DMS53 treated with DMSO at 0.1 percent for 48 hours (cell line): ENCODE data around the gene GCFC2.
"Not testable (repeated sequence)": the region's sequence is repeated elsewhere in the genome, so short reads cannot be mapped to it uniquely, and the experiment has no call there.

Experiments used
- DNase-seq: peaks from one replicate; lab custom pipeline; 2025; ENCODE audit not compliant: unreplicated experiment; lab: John Stamatoyannopoulos, UW

GCFC2 gene

GRCh38 chr2:75683430-75683829 is 27.3 kb downstream of the GCFC2 start:
- DNase-seq, result not testable (repeated sequence)

- DNase-seq, result no peak
Observed at GRCh38 chr2:75680402-75680801, 30.3 kb downstream of the GCFC2 start.

GRCh38 chr2:75679556-75679955 is 31.2 kb downstream of the GCFC2 start:
- DNase-seq, result no peak

DNA sequence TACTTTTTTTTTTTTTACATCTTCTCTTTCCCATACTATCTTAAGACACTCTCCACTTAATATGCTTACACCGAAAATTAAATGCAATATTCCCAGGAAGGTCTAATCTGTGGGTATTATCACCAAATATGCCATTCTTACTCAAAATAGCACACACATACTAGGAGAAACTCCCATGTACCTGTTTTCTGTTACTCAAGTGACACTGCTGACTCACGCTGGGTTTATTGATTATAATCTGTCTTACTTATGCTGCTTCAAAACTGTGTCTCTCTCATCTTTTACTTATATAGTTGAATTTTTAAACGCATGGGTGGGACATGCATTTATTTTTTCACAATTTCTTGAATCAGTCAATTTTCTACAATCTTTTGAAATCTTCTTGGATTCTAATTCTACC is 34.3 kb downstream of the GCFC2 start:
- no peak for DNase-seq

GRCh38 chr2:75675908-75676307 is 34.8 kb downstream of the GCFC2 start:
- no peak for DNase-seq

DNA sequence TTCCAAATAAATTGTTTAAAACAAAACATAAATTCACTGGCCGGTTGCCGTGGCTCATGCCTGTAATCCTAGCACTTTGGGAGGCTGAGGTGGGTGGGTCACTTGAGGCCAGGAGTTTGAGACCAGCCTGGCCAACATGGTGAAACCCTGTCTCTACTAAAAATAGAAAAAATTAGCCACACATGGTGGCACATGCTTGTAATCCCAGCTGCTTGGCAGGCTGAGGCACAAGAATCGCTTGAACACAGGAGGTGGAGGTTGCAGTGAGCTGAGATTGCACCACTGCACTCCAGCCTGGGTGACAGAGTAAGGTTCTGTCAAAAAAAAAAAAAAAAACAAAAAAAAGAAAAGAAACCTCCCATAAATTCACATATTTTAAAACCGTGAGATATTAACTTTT is 35.3 kb downstream of the GCFC2 start:
- not testable (repeated sequence) for DNase-seq

DNA sequence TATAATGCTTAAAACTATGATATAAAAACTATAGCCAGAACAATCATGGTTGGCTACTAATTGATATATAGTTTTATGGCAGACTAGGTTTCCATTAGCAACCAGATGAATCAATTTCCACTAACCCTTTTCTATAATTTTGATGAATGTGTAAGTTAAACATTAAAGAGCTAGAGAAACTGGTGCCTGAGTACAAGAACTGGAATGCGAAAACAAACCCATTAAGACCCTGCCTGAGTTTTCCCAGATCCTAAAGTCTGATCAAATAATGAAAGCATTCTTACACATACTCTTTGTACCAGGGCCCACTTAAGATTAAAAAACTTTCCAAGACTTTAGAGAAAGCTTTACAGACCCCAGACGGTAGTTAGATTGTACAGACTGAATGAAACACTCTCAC is 42.8 kb downstream of the GCFC2 start:
- no peak for DNase-seq

DNA sequence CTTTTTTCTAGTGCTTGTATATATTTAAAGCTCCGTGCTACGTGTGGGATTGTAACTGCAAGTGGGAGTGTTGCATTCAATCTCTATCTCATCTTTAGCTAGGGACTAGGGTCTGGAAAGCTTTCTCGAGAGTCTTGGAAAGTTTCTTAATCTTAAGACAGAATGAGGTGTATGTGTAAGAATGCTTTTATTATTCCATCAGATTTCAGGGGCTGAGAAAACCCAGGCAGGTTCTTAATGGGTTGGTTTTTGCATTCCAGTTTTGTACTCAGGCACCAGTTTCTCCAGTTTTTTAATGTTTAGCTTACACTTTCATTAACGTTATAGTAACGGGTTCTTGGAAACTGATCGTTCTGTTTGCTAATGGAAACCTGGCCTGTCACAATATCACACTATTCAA is 43.8 kb downstream of the GCFC2 start:
- DNase-seq, result no peak

- no peak for DNase-seq
Observed at GRCh38 chr2:75657798-75658197, 52.9 kb downstream of the GCFC2 start.

- DNase-seq, result no peak
Observed at GRCh38 chr2:75656563-75656962, 54.2 kb downstream of the GCFC2 start.

DNA sequence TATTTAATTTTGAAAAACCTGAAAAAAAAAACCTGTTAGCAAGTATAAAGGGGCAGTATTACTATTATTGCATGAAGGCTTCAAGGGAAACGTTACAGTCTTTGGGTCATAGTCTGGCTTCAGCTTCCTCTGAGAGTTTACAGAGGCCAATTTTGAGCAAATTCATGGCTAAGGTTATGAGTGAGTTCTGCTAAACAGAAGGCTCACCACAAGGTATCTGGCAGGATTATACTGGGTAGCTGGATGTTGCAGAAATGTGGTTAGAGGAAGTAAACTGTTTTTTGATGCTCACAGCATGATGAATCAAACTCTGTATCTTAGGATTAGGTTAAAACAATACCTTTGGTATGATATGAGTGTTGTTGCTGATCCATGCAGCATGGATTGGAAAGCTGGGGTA is 54.9 kb downstream of the GCFC2 start:
- no peak for DNase-seq

- DNase-seq, result no peak
Observed at GRCh38 chr2:75654012-75654411, 56.7 kb downstream of the GCFC2 start.

DNA sequence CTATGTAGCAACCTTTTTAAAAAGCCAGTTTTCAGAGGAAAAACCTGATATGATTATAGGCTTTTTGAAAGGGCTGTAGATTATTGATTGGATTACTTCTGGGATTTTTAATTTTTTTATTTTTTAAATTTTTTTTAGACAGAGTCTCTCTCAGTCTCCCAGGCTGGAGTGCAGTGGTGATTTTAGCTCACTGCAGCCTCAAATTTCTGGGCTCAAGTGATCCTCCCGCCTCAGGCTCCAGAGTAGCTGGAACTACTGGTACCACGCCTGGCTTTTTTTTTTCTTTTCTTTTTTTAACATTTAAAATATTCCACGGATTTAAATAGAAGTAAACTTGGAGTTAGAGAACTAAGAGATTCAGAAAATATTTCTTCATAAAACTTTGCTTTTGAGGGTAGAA is 62.9 kb downstream of the GCFC2 start:
- DNase-seq, result no peak

DNA sequence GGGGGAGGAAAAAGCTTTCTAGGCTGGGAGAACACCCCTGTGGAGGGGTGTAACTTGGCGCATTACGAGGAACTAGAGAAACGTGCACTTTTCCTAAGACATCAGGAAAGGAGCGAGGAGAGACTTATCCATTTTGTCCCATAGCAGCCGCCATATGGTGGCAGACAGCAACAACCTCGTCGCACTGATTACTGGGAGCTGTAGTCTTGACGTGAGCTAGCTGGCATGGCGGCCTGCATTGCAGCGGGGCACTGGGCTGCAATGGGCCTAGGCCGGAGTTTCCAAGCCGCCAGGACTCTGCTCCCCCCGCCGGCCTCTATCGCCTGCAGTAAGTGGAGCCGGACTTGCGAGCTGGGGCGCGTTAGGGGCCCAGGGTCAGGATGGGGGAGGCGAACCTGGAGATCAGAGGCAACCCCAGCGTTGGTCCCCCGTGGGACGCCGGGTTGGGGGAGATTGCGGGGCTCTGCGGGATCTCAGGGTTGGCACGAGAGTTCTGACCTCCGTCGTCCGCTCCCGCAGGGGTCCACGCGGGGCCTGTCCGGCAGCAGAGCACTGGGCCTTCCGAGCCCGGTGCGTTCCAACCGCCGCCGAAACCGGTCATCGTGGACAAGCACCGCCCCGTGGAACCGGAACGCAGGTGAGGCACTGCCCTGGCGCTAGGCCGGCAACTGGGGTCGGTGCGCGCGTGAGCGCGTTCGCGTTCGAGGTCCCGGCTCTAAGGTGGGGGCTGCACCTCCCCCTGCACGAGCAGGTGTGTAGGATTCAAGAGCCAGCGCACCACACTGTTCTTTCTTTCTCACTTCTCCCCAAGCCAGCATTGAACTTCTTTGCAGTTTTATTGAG is 63.9 kb downstream of the GCFC2 start, which contains the start of gene MRPL19:
Gene MRPL19 (plus strand): TSS at position 201 of the 843 bp plus-strand sequence. CDS start 25 bp downstream, at position 226.
- peak; percentile 87 for DNase-seq

GRCh38 chr2:75646090-75646582 is 64.6 kb downstream of the GCFC2 start:
- no peak for DNase-seq

- no peak for DNase-seq
Observed at GRCh38 chr2:75645643-75646042, 65.1 kb downstream of the GCFC2 start.

- no peak for DNase-seq
Observed at GRCh38 chr2:75643980-75644379, 66.7 kb downstream of the GCFC2 start.

GRCh38 chr2:75641587-75641986 is 69.1 kb downstream of the GCFC2 start:
- DNase-seq, result no peak

GRCh38 chr2:75640621-75641121 is 70.0 kb downstream of the GCFC2 start:
- DNase-seq, result peak; percentile 29

- DNase-seq, result no peak
Observed at GRCh38 chr2:75637568-75637967, 73.1 kb downstream of the GCFC2 start.

DNA sequence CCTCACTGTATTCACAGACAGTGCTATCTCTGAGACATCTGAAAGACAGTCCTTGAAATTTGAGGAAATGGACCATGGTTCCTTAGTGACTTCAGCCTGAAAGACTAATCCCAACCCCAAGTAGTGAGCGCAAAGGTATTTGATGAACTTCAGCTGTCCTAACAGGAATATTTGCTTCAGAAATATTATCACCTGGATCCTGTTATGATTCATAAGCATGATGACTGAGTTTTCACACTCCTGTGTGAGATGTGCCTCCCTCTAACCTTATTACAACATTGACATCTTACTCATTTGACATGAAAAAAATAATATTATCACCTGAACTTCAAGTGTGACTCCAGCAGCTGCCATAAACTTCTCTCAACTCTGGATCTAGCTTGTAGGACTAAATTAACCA is 75.8 kb downstream of the GCFC2 start:
- DNase-seq, result no peak

DNA sequence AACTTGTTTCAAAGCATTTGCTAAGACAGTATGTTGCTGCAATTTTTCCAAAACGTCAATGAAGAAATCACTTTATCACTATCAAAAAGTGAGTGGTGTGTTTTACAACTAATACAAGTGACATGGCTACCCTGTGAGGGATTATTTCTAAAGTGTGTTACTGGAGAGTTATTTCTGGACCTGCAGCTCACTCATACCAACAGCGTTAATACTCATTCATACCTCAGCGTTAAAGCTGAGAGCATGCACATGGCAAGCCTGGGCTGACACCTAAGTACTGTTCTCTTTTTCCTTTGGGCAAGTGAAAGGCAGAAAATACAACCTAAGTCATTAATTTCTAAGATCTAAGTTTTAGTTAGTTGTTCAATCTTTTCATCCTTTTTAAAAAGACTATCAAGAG is 77.1 kb downstream of the GCFC2 start:
- no peak for DNase-seq

DNA sequence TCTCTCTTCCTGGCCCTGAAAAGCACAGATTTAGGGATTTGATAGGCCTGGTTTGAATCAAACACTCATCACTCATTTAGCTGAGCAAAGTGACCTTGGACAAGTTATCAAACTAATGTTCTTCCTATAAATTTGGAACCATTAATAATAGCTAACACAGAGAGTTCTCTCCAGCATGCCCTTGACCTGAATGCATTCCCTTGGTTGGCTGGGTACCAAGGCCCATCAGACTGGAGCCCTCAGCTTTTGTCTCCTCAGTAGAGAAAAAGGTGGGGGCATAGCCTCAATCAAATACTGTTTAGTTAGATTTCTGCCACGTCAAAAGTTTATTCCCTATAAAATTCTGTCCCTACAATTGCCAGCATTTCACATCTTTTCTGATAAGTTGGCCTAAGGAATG is 77.9 kb downstream of the GCFC2 start:
- no peak for DNase-seq
